Measurements from ENCODE around the gene SFXN5.

DNA sequence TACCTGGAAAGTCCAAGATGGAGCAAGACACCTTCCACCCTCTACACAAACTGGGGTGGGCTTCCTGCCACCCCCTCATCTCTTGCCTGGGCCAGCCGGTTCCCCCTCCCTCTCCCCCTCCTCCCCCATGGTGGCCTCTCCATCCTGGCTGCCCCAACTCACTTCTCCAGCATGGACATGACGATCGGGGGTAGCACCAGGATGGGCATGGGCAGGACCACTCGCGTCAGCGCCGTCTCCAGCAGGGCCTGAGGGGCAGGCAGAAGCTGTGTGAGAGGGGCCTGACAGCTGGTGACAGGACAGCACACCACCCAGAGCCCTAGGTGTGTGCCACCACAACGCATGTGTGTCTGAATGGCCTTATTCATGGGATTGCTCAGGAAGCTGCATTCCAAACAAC lies 103.2 kb downstream of the SFXN5 start:
- TF ChIP-seq, protein P1, sequence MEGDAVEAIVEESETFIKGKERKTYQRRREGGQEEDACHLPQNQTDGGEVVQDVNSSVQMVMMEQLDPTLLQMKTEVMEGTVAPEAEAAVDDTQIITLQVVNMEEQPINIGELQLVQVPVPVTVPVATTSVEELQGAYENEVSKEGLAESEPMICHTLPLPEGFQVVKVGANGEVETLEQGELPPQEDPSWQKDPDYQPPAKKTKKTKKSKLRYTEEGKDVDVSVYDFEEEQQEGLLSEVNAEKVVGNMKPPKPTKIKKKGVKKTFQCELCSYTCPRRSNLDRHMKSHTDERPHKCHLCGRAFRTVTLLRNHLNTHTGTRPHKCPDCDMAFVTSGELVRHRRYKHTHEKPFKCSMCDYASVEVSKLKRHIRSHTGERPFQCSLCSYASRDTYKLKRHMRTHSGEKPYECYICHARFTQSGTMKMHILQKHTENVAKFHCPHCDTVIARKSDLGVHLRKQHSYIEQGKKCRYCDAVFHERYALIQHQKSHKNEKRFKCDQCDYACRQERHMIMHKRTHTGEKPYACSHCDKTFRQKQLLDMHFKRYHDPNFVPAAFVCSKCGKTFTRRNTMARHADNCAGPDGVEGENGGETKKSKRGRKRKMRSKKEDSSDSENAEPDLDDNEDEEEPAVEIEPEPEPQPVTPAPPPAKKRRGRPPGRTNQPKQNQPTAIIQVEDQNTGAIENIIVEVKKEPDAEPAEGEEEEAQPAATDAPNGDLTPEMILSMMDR (IDR thresholded peaks at IDR 0.05) = no peak
- no peak for TF ChIP-seq POLR2A (IDR thresholded peaks at IDR 0.05)

Data from Peyer's patch (tissue), 4 donors.